Suprapubic skin (tissue), 4 donors: ENCODE data around the gene SLC43A1.

ENCODE experiments used
- EP300 ChIP-seq: sonication (generic); formaldehyde crosslinking; IDR thresholded peaks from one replicate; pipeline ENCODE4 v1.6.1; 2017; ENCODE audit warnings: antibody characterized with exemption
- POLR2A ChIP-seq, 2 donors: fragments of 450-650 bp; IDR thresholded peaks; one replicate each; pipeline ENCODE4 v1.6.1; 2017; ENCODE audit warnings: antibody characterized with exemption in 2 of 2, mild to moderate bottlenecking in 2 of 2, moderate library complexity in 2 of 2
- POLR2AphosphoS5 ChIP-seq, 3 donors: sonication (generic); formaldehyde crosslinking; IDR thresholded peaks; one replicate each; pipeline ENCODE4 v1.6.1; 2017; ENCODE audit warnings: antibody characterized with exemption in 3 of 3
- TF ChIP-seq, protein P1 (sequence below), 2 donors: fragments of 200-600 bp in 1 of 2; fragments of 450-650 bp in 1 of 2; sonication (generic) in 1 of 2; IDR thresholded peaks; one replicate each; pipeline ENCODE4 v1.5.1; 2016 to 2019; ENCODE audit warnings: antibody characterized with exemption in 2 of 2, mild to moderate bottlenecking in 1 of 2, moderate library complexity in 1 of 2

DNA sequence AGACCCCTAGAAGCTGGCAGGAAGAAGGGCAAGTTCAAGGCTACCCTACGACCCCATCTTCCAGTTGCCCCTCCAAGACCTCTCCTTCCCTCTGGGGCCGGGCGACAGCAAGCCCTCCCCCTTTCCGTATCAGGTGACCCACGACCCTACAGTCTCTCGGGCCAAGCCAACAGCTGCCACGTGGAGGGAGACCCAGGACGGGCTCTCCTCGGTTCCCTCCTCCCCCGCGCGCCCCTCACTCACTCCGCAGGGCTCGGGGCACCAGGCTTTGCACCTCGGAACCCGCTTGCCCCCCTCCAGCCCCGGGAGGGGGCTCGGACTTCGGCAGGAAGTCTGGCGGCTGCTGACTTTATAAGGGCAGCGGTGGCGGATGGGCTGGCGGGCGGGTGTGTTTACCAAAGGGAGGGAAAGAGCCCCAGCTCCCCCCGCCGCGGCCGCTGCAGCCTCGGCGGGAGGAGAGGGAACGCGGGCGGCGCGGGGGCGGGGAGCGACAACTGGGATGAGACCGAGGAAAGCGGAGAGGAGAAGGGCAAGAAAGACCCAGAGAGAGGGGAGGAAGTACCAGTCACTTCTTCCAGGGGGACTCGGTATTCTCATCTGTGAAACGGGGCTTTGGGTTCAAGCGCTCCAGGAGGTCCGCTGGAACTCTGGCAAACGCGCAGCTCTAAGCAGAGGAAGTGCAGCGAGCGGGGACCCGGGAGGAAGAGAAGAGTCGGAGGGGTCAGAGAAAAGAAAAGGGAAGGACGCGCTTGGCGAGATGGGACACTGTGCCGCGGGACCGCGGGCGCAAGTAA lies 767 bp downstream of the SLC43A1 start:
- TF ChIP-seq, protein P1, sequence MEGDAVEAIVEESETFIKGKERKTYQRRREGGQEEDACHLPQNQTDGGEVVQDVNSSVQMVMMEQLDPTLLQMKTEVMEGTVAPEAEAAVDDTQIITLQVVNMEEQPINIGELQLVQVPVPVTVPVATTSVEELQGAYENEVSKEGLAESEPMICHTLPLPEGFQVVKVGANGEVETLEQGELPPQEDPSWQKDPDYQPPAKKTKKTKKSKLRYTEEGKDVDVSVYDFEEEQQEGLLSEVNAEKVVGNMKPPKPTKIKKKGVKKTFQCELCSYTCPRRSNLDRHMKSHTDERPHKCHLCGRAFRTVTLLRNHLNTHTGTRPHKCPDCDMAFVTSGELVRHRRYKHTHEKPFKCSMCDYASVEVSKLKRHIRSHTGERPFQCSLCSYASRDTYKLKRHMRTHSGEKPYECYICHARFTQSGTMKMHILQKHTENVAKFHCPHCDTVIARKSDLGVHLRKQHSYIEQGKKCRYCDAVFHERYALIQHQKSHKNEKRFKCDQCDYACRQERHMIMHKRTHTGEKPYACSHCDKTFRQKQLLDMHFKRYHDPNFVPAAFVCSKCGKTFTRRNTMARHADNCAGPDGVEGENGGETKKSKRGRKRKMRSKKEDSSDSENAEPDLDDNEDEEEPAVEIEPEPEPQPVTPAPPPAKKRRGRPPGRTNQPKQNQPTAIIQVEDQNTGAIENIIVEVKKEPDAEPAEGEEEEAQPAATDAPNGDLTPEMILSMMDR (IDR thresholded peaks at IDR 0.05): no peak
- no peak for TF ChIP-seq EP300
- TF ChIP-seq POLR2A (IDR thresholded peaks at IDR 0.05): no peak
- TF ChIP-seq POLR2AphosphoS5 (IDR thresholded peaks at IDR 0.05): no peak
